Right renal cortex interstitium (tissue), 3 donors: Measurements from ENCODE around the gene MRI1. TPM values are rescaled to one million over a fixed set of nuclear protein-coding genes. Genes with fewer than 3 reads are reported as not detected.
A peak's percentile ranks its signal among the peaks of the same experiment; 100 is the strongest.
"Not testable (repeated sequence)": the region's sequence is repeated elsewhere in the genome, so short reads cannot be mapped to it uniquely, and the experiment has no call there.

Experiments used
- DNase-seq, 3 donors: peaks; one replicate each; pipeline ENCODE4 v3.0.0-alpha.2; 2013; ENCODE audit warnings: low read depth in 3 of 3, low spot score in 2 of 3
- polyA plus RNA-seq, 3 donors: library from polyadenylated mRNA; unstranded; fragments of 120-200 nt; gene quantifications; one replicate each; pipeline ENCODE4 v1.2.1, GENCODE V29; 2013; ENCODE audit not compliant: insufficient read length in 3 of 3

MRI1 gene
- polyA plus RNA-seq, 3 donors, result 13.6 to 22.0 (median 20.1) TPM

GRCh38 chr19:13757805-13758772 is 6.2 kb upstream of the MRI1 start:
- DNase-seq, result no peak

DNA sequence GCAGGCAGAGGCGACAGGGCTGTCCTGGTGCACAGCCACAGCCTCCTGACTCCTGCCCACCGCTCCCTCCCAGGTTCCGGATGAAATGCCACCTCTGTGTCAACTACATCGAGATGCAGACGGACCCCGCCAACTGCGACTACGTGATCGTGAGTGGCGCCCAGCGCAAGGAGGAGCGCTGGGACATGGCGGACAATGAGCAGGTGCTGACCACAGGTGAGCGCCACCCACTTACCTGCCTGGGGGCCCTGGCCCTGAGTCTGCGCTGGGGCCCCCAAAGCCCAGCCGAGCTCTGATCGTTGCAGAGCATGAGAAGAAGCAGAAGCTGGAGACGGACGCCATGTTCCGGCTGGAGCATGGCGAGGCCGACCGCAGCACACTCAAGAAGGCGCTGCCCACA is 5.5 kb upstream of the MRI1 start:
- DNase-seq, result no peak

- no peak for DNase-seq
Measured at GRCh38 chr19:13761423-13761822, 2.9 kb upstream of the MRI1 start.

- DNase-seq, result no peak
Measured at GRCh38 chr19:13762635-13763235, 1.6 kb upstream of the MRI1 start.

GRCh38 chr19:13763265-13763664 is 1.1 kb upstream of the MRI1 start:
- DNase-seq, result no peak

DNA sequence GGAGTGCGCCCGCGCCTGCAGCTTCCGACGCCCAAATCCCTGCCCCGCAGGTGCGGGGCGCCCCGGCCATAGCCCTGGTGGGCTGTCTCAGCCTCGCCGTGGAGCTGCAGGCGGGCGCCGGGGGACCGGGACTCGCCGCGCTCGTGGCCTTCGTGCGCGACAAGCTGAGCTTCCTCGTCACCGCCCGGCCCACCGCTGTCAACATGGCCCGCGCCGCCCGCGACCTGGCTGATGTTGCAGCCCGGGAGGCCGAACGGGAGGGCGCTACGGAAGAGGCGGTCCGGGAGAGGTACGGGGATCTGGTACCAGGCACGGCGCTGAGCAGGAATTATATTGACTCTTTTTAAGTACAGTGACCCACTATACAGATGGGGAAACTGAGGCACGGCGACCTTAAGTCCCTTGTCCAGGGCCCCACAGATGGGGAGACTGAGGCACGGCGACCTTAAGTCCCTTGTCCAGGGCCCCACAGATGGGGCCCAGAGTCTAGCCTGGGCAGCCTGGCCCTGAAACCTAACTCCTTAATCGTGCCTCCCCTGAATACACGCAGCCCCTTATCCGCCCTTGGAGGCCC is 586 bp downstream of the MRI1 start:
- DNase-seq, result no peak

DNA sequence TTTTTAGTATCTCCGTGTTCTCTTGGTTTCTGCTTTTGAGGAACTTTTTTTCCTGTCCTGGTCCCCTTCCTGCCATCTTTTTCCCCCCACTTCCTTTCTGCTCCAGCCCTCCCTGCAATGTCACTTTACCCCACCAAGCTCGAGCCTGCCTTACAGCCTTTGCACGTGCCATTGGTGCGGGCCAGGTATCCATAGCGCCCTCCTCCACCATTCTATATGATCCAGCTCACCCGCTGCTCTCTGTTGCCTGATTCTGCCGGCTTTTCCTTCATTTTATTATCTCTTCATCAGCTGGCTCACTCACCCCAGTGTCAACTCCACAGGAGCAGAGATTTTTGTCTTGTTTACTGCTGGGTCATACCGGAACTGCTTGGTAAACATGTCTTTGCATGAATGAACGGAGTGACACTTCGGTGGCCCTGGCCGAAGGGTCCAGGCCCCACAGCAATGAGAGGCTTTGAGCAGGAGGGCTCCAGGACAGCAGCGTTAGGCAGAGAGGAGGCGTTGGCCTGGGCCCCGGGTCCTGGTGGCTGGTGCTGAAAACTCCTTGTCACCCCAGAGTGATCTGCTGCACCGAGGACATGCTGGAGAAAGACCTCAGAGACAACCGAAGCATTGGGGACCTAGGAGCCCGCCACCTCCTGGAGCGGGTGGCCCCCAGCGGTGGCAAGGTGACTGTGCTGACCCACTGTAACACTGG is 1.2 kb downstream of the MRI1 start:
- DNase-seq, result no peak

GRCh38 chr19:13766095-13766481 is 1.8 kb downstream of the MRI1 start:
- DNase-seq, result no peak

- no peak for DNase-seq
Measured at GRCh38 chr19:13768510-13768909, 4.2 kb downstream of the MRI1 start.

- DNase-seq, result no peak
Measured at GRCh38 chr19:13770013-13770635, 5.8 kb downstream of the MRI1 start.

DNA sequence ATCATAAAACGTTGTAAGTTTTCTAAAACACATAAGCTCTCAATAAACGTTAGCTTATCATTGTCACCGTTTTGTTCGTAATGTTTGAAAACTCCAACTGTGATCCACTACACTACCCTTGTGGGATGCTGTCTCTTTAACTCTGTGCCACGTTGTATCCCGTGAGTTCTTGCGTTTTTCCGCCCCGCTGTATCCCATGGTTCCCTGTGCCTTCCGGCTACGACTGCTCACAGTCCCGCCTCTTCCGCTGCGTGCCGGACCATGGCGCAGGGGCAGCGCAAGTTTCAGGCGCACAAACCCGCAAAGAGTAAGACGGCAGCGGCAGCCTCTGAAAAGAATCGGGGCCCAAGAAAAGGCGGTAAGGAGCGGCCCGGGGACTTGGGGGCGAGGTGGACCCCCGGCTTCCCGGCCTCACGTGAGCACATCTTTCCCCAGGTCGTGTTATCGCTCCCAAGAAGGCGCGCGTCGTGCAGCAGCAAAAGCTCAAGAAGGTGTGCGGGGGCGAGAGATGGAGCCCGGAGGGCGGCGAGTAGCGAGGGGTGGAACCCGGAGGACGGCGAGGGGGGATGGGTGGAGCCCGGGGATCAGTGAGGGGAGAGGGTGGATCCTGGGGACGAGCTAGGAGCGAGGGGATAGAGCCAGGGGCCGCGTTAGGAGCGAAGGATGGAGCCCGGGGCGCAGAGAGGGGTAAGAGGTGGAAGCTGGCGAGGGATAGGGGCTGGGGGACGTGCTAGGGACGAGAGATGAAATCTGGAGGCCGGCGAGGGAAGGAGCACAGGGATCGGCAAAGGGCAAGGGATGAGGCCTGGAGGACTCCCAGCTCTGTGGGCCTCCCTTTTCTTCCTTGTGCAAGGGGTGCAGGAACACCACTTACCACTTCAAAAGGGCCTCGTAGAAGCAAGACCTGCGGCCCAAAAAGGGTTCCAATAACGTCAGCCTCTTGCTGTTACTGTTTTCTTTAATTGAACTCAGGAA is 10.2 kb downstream of the MRI1 start, which contains the start of gene C19orf53:
Gene C19orf53, plus strand, starts transcription at position 240 of the 975 bp plus-strand sequence. Its CDS starts 22 bp downstream, at position 262.
- peak; percentile 80 to 89 (median 82) for DNase-seq

DNA sequence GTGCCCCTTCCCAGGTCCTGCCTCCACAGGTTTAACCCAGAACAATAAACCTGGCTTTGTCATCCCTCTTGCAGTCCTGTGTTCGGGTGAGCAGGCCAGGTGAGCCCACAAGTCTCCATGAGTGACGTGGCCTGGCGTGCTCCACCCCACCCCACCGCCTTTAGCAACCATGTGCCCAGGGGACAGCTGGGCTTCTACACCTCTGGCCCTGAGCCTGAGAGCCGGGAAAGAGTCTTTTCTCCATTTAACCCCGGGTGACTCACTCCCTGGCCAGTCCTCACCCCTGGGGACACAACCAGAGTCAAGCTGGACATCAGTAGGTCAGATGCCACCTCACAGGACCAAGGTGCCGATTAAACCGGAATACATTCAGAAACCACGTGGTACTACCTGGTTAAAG is 14.1 kb downstream of the MRI1 start:
- no peak for DNase-seq

DNA sequence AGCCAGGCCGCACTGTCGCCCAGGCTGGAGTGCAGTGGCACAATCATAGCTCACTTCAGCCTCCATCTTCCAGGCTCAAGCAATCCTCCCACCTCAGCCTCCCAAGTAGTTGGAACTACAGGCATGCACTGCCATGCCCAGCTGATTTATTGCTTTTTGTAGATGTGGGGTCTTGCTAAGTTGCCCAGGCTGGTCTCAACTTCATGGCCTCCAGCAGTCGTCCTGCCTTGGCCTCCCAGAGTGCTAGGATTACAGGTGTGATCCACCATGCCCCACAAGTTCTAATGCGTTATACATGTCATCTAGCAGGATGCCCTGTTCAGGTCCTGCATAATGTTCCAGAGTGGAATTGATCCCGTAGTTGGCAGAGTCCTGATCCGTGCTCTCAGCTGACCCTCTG is 14.5 kb downstream of the MRI1 start:
- no peak for DNase-seq

DNA sequence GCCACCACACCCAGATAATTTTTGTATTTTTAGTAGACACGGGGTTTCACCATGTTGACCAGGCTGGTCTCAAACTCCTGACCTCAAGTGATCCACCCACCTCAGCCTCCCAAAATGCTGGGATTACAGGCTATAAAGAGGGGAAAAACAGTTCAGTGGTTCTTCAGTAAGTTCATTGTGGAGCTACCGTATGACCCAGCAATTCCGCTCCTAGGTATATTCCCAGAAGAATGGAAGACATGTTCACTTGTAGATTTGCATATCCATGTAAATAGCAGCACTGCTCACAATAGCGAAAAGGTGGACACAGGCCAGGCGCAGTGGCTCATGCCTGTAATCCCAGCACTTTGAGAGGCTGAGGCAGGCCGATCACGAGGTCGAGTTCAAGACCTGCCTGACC is 15.5 kb downstream of the MRI1 start:
- DNase-seq, result not testable (repeated sequence)

DNA sequence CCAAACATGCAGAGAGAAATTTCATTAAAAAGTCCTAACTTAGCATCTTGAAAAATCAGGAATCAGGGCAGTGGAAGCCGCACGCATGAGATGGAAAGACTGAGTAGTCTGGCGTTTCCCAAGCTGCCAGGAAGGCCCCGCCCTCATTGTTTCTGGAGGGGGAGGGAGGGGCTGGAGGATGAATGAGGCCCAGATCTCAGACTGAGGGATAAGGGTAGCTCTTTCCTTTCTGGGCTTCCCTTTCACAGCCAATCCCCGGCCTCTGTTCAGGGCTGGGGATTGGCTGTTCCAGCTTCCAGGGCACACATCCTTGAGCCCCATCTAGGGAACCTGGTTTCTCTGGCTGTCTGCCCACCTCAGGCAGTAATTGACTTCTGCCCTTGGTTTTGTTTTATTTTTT is 17.2 kb downstream of the MRI1 start:
- DNase-seq, result no peak

GRCh38 chr19:13782537-13782936 is 18.2 kb downstream of the MRI1 start:
- DNase-seq, result no peak

GRCh38 chr19:13783565-13784500 is 19.5 kb downstream of the MRI1 start:
- no peak for DNase-seq

GRCh38 chr19:13784731-13785452 is 20.6 kb downstream of the MRI1 start:
- DNase-seq, result no peak
